Effector CD4-positive, alpha-beta T cell (primary cell): ENCODE data around the gene BANF1.

Source experiments
- DNase-seq: peaks from one replicate; pipeline ENCODE4 v3.0.0-alpha.2; 2020
- total RNA-seq: gene quantifications from one replicate; lab custom pipeline; 2026; lab: John Stamatoyannopoulos, UW

Gene BANF1, protein sequence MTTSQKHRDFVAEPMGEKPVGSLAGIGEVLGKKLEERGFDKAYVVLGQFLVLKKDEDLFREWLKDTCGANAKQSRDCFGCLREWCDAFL
- total RNA-seq, result 18.2 reads per million, percentile 45 among the genes with 10 or more reads in this experiment

DNA sequence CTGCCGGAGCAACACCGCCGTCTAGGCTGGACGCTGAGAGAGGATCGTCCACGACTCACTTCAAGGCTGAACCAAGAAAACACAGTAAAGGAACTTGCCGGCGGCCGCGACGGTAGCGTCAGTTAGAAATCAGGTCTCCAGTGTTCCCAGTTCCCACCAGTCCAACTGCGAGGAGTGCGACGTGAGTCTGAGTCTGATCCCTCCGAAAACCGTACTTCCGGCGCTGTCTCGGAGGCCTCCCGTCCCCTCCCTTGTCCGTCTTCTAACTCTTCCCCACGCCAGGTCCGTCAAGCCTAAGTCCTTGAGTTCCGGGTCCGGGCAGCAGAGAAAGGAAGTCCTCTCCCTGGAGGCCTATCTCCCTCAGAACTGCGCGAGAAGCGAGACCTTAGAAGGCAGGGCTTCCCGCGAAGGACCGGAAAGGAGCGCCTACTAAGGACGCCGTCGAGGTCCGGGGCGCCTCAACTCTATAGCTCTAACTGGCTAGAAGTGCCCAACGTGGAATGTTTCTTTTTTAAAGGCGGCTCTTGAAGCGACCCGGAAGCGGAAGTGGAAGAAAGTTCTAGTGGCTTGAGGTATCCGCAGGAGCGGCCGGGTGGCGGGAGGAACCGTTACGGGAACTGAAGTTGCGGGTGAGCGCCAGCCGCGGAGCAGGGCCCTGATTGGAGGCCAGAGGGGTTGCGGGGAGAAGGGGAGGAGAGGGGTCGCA, at the start of gene BANF1, which contains the start of gene EIF1AD:
TSS of gene BANF1 (plus strand) at position 562 of the 706 bp plus-strand sequence. CDS start 748 bp downstream, outside the sequence.
TSS of gene EIF1AD (minus strand) at position 216 of the 706 bp plus-strand sequence. CDS start 1,768 bp downstream, outside the sequence.
- peak; percentile 85 for DNase-seq

DNA sequence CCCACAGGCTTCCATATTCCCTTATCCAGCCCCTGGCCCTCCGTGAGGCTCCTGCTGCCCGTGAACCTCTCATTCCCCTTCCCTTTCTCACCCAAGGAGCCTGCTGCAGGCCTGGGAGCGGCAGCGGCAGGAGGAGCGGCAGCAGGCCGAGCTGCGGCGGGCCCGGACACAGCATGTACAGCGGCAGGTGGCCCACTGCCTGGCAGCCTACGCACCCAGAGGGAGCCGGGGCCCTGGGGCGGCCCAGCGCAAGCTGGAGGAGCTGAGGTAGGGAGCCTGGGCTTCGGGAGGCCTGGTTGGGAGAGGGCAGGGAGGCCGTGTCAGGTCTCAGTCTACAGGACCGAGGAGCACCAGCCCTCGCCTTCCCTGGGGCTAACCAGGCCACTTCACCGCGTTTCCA, 48.8 kb upstream of the BANF1 start:
- no peak for DNase-seq

DNA sequence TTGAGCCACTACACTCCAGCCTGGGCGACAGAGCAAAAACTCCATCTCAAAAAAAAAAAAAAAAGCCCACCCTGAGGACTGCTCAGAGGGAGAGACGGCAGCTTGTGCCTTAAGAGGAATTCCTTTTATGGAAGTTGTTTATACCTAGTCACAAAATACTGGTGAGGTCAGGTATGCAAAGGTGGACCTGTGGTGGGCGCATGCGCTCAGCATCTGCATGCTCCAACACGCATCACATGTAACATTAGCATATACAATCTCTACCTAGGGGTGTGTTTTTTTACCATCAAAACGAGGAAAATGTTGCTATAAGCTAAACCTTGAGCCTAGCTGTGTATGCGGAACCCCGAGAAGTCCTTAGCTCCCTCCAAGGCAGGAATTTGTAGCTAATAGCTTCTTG, 47.5 kb upstream of the BANF1 start:
- no peak for DNase-seq

DNA sequence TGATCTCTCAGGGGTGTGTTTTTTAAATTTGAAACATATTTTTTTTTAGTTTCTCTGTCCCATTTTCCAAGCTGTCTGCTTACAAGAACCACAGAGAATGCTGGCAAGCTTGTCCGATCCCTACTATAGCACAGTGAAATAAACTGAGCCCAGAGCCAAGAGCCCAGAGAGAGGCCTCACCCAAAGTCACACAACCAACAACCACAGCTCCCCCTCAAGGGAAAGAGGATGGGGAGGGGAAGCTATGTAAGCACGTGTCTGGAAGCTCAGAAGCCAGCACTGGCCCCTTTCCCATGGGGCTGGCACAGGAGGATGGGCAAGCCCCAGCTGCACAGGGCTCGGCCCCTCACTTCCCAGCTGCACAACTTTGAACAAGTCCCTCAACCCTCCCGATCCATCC, 44.0 kb upstream of the BANF1 start:
- no peak for DNase-seq

DNA sequence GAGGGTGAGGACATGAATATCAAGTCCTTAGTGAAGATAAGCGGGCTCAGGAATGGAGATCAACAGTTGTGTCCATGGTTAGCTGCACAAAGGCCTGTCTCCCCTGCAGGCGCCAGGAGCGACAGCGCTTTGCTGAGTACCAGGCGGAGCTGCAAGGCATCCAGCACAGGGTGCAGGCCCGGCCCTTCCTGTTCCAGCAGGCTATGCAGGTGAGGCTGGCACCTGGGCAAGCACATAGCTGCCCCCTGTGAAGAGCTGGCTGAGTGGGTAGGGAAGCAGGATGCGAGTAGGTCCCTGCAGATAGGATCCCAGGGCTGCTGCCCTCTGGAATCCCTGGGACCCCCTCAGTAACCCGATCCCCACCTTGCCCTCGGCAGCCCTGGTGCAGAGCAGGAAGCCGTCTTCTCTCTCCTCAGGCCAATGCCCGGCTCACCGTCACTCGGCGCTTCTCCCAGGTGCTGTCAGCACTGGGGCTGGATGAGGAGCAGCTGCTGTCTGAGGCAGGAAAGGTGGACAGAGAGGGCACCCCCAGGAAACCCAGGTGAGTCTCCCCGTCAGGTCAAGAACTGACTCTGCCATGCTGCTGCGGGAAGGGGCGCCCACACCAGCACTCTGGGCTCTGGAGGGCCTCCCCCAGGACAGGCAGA, 43.4 kb upstream of the BANF1 start:
- no peak for DNase-seq

DNA sequence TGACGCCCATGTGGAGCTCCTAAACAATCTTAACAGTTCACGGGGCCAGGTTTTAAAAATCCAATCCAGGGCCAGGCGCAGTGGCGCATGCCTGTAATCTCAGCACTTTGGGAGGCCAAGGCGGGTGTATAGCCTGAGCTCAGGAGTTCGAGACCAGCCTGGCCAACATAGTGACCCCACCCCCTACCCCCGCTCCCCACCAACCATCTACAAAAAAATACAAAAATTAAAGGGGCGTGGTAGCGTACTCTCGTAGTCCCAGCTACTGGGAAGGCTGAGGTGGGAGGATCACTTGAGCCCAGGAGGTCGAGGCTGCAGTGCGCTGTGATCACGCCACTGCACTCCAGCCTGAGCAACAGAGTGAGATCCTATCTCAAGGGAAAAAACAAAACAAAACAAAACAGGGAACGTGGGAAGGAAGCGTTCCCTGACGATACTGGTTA, 41.5 kb upstream of the BANF1 start:
- DNase-seq, result no peak

DNA sequence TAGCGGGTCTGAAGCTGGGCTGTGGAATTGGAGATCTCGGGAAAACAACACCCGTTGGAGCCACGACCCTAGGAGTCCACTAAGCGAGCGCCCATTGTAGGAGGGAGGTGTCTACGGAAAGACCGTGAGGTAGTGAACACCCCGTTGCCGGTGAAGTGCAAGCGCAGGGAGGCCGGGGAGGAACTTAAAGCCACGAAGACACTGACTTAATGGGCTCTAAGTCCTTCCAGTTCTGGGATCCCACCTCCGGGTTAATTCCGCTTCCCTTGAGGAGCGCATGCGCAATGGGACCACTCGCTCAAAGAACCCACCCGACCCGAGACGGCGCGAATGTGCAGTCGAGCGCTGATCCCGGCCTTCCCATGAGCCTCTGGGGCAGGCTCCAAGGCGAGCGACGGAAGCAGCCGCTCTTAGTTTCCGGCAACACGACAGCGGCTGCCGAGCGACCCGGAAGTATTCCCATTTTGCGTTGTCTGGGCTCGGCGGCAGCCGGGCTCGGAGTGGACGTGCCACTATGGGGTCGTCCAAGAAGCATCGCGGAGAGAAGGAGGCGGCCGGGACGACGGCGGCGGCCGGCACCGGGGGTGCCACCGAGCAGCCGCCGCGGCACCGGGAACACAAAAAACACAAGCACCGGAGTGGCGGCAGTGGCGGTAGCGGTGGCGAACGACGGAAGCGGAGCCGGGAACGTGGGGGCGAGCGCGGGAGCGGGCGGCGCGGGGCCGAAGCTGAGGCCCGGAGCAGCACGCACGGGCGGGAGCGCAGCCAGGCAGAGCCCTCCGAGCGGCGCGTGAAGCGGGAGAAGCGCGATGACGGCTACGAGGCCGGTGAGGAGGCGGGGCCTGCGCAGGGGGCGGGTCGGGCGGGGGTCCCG, 40.8 kb upstream of the BANF1 start, which contains the start of gene SART1:
TSS of gene SART1 (plus strand) at position 468 of the 874 bp plus-strand sequence. CDS start at position 515, 47 bp downstream.
- peak; percentile 95 for DNase-seq

DNA sequence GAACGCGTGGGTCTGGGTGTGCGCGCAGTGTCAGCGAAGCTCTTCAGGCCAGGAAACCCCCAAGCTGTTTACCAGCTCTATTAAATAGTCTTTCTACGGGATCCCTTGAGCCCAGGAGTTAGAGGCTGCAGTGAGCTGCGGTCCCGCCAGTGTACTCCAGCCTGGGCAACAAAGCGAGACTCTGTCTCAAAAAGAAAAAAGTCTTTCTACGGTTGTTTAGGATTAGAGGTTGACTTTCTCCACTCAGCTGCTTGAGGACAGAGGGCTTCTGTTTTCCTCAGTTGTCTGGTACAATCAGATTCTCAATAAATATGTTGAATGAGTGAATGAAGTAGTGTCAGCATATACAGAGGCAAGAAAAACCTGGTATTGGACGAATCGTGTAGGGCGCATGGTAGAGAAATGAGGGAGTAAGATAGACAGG, 40.1 kb upstream of the BANF1 start:
- no peak for DNase-seq

DNA sequence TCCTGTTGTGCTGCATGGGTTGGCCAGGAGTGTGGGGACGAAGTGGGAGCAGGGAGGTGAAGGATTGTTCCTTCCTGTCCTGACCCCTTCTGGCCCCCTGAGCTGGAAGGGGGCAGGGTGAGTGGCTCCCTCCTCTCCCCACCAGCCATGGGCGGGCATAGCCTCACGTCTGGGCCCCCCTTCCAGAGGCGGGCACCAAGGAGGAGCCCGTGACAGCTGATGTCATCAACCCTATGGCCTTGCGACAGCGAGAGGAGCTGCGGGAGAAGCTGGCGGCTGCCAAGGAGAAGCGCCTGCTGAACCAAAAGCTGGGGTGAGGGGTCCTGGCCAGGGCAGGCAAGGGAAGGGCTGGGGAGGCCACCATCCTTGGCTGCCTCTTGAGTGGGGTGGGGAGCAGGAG, 37.4 kb upstream of the BANF1 start:
- DNase-seq, result no peak

DNA sequence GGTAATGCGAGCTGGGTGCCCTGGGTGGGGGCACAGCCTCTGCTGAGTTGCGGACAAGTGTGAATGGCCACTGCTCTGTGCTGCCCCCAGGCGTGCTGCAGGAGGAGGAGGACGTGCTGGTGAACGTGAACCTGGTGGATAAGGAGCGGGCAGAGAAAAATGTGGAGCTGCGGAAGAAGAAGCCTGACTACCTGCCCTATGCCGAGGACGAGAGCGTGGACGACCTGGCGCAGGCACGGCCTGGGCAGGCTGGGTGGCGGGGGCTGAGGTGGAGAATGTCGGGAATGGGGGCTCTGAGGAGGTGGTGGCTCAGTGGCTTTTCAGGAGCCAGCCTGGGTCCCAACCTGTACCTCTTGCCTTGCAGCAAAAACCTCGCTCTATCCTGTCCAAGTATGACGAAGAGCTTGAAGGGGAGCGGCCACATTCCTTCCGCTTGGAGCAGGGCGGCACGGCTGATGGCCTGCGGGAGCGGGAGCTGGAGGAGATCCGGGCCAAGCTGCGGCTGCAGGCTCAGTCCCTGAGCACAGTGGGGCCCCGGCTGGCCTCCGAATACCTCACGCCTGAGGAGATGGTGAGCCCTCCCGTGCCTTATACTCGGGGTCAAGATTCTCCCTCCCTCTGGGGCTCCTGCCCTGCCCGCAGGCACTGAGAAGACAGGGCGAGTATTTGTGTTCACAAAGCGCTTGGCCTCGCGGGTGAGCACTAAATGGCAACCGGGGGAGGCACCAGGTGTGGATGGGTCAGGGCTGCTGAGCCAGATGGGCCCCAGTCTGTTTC, 36.1 kb upstream of the BANF1 start:
- DNase-seq, result no peak

DNA sequence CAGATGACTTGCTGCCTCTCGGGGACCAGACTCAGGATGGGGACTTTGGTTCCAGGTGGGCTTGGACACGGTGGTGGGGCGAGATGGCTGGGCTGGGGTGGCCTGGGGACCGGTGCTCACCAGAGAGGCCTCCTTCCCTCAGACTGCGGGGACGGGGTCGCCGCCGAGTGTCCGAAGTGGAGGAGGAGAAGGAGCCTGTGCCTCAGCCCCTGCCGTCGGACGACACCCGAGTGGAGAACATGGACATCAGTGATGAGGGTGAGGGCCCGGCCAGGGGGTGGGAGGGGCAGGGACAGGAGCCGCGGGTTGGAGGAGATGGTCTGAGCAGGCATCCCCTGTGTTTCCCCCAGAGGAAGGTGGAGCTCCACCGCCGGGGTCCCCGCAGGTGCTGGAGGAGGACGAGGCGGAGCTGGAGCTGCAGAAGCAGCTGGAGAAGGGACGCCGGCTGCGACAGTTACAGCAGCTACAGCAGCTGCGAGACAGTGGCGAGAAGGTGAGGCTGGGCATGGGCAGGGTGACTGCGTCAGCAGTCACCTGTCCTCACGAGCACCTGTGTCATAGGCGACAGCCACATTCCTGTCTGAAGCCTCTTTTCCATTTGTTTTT, 34.9 kb upstream of the BANF1 start:
- DNase-seq, result no peak

DNA sequence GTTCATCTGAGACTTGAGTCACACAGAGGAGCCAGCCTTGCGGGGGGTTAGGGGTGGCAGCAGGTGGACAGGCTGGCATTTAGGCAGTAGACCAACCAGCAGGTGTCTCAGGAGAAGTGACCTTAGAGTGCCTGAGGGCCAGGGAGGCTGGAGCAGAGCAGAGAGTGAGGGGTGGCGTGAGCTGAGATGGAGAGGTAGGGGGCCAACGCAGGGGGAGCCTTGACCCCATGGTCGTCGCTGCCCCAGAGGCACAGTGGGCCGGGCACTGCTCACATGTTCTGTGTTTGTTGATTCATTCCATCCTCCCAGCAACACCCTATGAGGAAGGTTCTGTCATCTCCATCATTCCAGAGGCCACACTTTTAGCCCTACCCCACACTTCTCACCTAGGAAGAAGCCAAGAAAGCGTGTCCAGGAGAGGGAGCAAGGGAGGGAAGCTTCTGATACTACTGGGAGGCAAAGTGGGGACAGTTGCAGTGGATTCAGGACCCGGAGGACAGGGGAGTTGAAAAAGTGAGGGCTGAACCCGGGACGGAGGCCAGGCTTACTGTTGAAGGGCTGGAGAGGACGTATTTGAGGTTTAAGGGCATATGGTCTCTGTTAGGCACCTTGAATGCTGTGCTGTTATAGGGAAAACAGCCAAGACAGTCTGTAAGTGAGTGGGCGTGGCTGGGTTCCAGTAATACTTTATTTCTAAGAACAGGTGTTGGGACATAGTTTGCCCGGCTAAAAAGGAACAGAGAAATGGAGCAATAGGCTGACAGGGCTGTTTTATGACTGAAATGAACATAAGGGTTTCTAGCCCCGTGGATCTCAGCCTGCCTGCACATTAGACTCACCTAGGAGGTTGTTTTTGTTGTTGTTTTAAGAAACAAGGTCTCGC, 33.5 kb upstream of the BANF1 start:
- no peak for DNase-seq

DNA sequence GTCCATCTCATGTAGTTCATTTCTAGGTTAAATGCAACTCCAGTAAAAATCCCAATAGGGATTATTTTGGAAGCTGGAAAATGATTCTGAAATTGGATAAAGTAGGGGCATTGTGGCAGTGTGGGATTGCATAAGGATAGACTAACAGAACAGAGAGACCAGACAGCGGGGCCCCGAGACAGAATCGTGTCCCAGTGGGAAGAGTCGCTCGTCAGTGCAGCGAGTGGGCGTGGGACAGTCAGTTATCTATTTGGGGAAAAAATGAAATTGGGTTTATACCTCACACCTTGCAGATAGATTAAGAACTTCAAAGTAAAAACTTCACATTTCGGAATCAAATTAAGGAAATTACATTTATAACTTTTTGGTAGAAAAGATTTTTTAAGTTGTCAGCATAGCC, 30.2 kb upstream of the BANF1 start:
- DNase-seq, result no peak

DNA sequence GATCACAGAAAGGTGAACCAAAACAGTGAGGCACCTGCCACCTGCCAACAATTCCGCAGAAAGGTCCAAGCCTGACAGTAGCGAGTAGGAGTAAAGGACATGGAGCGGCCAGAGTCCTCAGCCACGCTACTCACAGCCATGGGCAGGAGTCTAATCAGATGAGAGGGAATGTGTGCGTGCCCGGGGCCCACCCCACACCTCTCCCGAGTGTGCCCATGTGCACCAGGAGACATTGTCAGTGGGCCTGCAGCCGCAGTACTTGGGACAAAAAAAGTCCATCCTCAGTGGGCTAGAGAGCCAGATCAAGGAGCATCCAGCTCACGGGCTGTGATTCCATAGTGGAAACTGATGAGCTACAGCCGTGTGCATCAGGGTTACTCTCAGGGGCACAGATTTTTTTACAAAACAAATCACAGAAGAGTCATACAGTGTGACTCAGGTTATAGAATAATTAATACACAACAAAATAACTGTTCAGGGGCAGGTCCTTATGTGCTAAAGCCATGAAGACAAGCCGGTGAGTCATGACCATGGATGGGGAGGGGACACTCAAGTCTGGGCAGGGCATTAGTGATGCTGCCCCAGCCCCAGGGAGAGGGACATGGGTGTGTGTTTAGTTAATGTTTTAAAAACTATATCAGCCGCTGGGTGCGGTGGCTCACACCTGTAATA, 28.7 kb upstream of the BANF1 start:
- DNase-seq, result no peak

DNA sequence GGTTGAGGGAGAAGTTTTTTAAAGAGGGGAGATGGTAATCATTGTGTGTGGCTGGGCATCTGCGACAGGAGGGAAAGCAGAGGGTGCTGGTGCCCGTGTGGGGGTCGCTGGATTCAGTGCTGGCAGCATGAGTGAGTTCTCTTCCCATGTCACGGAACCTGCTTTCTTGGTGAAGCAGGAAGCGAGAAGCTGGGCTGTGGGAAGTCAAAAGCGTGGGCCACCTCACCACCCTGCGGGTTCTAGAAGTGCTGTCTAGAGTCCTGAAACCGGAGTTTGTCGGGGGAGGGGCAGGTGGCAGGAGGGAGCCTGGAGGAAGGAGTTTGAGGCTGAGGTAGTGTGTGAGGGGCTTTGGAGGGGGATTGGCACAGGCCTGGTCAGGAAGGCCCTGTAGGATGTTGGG, 26.5 kb upstream of the BANF1 start:
- no peak for DNase-seq

DNA sequence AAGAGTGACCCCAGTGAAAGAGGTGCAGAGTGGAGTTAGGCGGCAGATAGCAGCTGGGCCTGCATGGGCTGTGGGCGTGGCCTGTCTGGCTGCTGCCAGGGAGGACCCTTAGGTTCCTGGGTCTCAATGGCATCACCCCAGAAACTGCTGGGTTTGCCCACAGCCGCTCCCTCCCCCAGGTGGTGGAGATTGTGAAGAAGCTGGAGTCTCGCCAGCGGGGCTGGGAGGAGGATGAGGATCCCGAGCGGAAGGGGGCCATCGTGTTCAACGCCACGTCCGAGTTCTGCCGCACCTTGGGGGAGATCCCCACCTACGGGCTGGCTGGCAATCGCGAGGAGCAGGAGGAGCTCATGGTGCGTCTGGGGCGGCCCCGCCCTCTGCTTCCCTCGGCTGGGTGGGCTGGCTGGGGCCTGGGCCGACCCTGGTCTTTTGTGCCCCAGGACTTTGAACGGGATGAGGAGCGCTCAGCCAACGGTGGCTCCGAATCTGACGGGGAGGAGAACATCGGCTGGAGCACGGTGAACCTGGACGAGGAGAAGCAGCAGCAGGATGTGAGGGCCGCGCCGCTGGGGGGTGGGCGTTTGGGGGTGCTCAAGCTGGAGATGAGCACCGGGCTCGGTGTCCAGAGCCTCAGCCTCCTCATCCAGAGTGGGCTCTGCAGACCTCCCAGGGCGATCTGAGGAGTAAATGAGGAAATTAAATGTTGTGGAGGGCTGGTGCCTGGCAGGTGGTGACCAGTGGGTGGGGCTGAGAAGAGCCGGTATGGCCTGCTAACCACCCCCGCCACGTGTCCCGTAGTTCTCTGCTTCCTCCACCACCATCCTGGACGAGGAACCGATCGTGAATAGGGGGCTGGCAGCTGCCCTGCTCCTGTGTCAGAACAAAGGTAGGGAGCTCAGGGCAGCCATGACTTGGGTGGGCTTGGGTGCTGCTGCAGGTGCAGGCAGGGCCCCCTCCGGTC, 25.8 kb upstream of the BANF1 start:
- no peak for DNase-seq

DNA sequence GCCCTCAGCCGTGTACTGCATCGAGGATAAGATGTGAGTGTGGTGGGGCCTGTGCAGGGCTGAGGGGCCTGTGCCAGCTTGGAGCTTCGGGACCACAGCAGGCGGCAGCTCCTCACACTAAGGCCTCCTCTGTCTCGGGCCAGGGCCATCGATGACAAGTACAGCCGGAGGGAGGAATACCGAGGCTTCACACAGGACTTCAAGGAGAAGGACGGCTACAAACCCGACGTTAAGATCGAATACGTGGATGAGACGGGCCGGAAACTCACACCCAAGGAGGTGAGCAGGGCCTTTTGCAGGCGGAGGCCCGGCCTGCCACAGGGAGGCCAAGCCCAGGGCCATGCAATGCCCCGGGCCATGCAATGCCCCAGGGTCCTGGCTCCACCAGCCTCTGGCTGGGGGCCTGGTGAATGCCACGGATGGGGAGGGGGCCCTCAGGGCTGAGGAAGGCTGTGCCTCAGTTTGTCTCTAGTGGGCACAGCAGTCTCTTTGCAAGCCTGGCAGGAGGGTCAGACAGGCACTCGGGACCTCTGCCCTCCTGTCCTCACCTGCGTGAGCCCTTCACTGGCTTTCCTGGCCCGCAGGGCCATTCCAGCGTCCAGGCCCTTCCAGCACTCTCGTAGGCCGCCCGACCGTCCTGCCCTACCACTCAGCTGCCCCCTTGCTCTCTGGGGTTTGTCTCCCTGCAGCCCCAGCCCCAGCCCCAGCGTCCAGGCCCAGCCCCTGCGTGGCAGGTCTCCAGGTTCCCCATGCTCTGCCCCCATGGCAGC, 24.5 kb upstream of the BANF1 start:
- DNase-seq, result no peak
